NCI-H146 treated with DMSO at 0.1 percent for 48 hours (cell line): ENCODE measurements around the gene GPR156.
"Not testable (repeated sequence)": the region's sequence is repeated elsewhere in the genome, so short reads cannot be mapped to it uniquely, and the experiment has no call there.

Source experiments
- DNase-seq: peaks from one replicate; lab custom pipeline; 2025; ENCODE audit not compliant: unreplicated experiment; lab: John Stamatoyannopoulos, UW

Gene GPR156

DNA sequence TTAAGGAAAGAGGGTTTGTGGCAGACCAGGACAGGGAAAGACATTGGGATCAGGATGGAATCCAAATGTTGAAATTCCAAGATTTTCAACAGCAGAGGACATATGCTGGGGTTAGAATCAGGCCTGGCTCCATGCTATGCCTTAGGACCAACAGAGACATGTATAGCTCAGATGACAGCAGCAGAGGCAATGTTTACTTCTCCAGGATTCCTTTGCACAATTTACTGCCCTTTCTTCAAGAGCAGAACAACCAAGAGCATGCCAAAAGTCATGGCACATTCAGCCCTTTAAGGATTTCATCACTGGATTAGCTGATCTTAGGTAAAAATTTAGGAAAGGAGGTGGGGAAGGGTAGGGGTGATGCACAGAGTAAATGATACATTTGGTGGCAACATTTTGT, 121.2 kb downstream of the GPR156 start:
- no peak for DNase-seq

DNA sequence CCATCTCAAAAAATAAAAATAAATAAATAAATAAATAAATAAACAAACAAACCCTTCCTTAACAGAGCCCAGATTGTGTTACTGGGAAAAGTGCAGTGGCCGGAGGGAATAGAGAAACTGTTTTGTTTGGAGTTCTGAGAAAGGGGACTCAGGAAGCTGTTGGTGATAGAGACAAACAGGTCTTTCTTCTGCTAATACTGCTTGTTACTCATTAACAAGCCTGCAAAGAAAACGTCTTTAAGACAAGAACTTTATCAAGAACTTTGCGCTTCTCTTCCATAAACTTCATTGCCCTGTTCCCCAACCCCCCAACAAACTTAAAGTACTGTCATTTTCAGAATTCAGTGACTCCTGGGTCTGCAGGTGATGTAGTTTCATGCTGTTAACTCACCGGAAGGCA, 122.0 kb downstream of the GPR156 start:
- DNase-seq: no peak

DNA sequence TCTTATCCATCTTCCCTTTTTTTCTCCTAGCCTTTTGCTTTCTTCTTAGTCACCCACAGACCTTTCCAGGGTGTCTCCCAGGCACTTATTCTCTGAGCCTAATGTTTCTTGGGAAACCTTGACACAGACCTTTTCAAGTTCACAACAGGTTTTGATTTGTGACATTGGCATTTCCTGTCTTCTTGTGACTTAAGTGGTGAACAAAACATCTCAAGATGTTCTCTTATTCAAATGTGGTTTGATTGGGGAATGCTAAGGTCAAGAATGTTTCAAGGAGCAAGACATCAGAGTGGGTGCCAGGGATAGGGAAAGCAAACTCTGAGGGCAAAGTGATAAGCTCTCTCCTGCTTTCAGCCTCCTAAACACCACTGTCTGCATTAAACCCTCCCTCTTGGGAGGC, 122.6 kb downstream of the GPR156 start:
- no peak for DNase-seq

DNA sequence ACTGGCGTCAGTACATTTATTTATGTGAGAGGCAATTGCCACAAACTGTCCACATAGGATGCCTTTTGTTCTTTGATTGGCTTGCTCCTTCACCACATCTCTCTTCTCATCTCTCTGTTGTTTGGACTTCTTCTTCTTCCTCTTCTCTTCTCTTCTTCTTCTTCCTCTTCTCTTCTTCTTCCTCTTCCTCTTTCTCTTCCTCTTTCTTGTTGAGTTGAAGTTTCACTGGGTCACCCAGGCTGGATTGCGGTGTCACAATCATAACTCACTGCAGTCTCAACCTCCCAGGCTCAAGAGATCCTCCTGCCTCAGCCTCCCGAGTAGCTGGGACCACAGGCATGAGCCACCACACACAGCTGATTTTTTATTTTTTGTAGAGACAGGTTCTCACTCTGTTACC, 123.1 kb downstream of the GPR156 start:
- DNase-seq: no peak

DNA sequence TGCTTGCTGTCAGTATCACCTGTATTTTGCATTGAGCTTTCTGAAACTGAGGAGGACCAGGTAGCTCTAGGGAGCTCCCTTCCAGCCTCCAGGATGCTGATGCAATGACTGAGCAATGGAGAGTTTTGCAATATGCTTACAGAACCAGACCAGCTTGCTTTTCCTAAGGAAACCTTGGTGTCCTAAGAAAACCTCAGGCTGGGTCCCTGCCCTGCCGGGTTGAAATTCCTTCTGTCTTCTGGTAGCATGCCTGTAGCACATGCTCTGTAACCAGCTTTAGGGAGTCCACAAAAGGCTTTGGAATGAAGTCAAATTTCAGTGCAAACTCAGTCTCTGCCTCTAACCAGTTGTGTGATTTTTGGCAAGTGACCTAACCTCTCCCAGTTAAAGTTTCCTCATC, 125.0 kb downstream of the GPR156 start:
- no peak for DNase-seq

DNA sequence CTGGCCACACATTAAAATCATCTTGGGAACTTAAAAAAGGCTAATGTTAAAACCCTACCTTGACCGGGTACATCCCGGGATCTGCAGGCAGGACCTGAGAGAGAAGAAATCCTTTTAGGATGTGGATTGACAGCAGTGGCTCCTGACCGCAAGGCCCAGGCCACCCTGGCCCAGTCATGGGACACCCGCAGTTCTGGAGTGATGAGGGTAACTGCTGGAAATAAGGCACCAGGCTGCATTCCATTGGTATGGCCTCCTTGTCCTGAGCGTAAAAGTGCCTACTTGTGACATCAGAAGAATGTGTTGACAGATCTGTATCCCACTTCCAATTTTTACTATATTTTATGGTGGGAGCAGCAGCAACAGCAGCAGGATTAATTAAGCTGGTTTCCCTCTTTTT, 127.3 kb downstream of the GPR156 start:
- no peak for DNase-seq

DNA sequence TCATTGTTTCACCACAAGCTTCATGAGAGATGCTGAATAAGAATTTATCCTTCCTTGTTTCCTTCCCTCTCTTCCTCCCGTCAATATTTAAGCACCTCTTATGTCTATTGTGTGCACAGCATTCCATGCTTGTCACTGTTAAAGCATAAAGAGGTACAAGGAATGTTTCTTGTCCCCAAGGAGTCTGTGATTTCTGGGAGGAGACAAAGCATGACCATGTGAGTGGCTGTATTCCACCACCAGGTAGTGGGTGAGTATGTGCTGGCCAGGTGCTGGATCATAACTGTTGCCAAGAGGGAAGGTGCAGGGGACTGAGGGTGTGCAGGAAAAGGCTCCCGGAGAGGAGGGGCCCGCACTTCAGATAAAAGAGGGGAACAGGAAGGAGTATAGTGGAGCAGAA, 127.9 kb downstream of the GPR156 start:
- DNase-seq: no peak

DNA sequence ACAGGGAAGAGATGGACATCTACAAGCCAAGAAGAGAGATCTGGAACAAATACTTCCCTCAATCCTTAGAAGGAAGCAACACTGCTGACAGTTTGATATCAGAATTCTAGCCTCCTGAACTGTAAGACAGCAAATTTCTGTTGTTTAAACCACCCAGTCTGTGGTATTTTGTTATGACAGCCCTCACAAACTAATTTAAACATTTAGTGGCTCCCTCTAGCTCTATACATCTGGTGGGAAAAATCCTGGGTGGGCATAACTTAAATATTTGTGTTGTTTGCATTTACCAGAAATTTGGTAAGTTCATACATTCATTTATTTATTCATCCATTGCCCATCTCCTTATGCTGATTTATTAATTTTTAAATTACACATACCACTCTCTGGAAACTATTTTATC, 128.3 kb downstream of the GPR156 start:
- no peak for DNase-seq

DNA sequence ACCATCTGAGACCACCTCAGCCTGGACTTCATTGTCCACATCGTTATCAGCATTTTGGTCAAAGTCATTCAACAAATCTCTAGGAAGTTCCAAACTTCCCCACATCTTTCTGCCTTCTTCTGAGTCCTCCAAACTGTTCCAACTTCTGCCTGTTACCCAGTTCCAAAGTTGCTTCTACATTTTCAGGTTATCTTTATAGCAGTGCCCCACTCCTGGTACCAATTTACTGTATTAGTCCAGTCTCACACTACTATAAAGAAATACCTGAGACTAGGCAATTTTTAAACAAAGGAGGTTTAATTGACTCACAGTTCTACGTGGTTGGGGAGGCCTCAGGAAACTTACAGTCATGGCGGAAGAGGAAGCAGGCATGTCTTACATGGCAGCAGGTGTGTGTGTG, 129.3 kb downstream of the GPR156 start:
- DNase-seq: not testable (repeated sequence)

DNA sequence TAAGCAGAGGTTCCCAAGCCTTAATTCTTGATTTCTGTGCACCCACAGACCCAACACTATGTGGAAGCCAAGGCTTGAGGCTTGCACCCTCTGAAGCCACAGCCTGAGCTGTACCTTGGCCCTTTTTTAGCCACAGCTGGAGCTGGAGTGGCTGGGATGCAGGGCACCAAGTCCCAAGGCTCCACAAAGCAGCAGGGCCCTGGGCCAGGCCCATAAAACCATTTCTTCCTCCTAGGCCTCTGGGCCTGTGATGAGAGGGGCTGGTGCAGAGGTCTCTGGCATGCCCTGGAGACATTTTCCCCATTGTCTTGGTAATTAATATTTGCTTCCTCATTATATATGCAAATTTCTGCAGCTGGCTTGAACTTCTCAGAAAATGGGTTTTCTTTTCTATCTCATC, 129.9 kb downstream of the GPR156 start:
- no peak for DNase-seq

DNA sequence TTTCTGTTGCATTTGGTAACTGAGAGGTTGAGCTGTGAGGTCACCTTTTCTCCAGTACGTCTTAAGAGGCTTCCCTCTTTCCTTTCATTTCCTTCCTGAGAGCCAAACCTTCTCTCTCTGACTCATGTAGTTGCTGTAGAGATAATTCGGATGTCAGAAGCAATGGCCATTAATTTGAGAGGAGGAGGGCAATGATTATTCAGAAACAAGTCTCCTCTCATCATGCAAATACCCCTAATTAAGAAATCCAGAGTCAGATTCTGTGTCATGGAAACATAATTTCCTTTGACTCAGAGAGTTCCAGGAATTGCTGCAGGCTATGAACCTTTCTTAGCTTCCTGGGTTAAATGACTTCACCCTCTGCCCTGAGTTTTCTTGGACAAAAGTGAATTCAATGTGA, 131.7 kb downstream of the GPR156 start:
- DNase-seq: no peak

DNA sequence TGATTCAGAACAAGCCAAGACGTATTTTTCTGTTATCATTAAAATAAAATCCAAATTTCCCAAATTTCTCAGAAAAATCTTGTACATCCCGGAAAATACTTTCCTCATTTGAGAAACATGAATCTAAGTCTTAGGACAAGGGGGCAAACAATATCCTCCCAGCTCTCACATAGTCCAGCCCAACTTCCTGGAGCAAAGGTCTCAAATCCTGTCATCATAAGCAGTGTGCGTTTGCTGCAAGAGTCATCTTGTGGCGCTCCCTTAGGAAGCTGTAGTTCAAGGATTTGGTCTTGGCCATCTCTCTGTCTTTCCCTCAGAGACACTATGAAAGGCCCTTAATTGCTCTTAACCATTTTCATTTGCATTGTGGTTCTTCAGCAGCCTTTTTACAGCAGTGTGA, 133.2 kb downstream of the GPR156 start:
- no peak for DNase-seq

DNA sequence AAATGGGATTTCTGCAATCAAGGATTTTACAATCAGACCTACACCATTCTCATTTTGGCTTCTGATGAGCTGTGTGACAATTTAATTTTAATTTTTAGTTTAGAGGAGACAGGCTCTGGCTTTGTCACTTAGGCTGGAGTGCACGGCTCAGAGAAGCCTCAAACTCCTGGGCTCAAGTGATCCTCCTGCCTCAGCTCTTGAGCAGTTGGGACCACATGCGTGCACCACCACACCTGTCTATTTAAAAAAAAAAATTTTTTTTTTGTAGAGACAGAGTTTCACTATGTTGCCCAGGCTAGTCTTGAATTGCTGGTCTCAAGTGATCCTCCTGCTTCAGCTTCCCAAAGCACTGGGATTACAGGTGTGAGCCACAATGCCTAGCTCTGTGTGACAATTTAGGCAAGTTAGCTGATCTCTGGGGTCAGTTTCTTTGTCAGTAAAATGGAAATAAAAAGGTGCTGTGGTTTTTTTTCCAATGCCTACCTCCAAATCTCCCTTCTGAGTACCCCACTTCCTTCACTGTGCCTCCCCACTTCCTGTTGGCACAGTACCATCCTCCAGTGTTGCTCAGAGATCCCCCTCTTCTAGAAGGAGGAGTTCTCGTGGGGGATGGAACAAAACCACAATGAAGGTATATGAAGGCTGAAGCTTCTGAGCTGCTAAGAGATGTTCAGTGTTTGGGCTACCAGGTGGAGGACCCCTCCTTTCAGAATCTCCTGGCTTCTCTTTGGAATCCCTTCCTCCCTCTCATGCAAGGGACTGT, 136.7 kb downstream of the GPR156 start:
- no peak for DNase-seq

DNA sequence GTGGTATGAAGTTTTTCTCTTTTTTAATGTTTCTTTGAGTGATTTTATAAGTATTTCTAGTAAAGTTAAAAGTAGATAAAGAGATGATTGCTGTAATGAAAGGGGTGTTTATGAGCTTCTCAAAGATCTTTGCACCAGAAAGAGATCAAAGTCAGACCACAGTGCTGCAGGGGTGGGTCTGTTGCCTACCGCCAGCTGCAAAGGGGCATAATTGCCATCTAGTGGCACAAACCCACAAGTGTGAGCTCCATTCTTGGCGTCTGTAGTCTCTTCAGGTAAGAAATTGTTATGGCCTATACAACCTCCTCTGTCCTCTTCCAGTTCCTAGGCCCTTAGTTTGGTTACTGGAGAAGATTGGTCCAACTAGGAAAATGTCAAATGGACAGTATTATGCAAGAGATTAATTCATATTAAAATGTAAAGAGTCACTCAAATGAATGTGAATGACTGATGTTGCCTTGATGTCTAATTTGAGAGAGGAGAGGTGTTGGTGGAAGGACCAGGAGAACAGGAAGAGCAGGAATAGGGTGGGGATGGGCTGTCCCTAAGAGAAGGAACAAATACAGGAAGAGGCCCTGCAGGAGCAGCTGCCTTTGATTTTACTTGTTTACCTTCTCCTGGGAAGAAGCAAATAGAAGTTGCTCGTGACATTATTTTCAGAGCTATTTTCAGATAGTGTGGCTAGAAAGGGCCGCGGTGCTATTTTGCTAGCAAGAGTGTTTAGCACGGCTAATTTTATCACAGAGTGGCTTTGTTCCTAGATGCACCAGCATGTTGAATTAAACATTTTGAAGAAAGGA, 137.8 kb downstream of the GPR156 start:
- peak; percentile 98 for DNase-seq

DNA sequence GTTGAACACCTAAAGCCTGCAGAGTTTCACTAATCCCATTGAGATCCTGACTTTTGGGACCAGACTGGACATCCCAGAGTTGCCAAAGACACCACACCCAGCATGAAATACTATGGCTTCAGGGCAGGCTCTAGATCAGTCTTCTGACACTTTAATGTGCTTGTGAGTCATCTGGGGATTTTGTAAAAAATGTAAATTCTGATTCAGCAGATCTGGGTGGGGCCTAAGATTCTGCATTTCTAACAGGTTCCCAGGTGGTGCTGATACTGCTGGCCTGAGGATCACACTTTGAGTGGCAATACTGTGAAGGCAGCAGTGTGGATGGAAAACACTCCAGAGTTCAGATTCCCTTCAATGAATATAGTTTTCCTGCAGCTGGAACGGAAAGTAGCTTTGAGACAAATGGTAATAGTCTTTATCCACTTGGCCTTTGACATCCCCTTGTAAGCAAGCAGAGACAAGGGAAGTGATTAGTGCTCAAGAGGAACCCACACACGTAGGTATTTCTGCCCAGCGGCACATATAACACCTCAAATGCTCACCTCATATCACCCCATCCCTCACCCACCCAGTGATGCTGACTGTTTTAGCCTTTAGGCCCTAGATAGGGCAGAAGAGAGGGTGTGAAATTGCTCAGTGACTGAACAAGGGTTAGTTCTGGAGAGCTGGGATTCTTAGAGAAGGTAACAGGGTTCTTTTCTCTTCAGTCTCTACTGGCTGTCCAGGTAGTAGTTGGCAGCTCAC, 139.3 kb downstream of the GPR156 start:
- no peak for DNase-seq

DNA sequence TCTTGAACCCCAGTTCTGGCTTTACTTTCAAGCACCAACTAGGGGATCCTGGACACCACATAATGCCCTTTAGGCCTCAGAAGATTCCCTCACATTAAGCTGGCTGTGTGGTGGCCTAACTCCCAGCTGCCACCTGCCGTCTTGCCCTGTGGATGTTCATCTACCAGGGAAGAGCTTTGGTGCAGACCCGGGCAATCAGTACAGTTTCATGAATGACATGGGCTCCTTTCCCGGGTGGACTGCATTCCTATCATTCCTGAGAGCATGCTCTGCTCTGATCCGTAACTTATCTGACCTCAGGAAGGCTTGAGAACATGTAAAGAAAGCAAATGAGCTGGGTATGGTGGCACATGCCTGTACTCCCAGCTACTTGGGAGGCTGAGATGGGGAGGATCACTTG, 140.8 kb downstream of the GPR156 start:
- no peak for DNase-seq

DNA sequence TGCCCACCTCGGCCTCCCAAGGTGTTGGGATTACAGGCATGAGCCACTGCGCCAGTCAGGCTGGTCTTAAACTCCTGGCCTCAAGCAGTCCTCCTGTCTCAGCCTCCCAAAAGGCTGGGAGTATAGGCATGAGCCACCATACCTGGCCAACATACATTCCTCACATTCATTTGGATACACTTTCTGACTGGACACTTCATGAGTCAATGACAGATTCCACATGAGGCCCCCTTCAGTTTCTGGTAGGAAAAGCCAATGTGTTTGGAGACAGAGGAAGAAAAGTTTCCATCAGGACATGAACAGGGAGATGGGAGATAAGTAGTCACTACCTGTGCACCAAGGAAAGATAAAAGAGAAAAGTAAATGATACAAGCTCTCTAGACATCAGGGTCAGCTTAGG, 141.3 kb downstream of the GPR156 start:
- DNase-seq: no peak

DNA sequence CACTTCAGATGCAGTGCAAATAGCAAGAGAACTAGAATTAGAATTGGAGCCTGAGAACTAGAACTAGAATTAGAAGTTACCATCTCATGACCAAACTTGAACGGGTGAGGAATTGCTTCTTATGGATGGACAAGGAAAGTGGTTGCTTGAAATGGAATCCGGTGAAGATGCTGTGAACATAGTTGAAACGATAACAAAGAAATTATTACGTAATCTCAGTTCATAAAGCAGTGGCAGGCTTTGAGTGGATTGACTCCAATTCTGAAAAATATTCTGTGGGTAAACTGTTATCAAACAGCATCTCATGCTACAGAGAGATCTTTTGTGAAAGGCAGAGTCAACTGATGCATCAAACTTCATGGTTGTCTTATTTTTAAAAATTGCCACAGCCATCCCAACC, 142.8 kb downstream of the GPR156 start:
- DNase-seq: no peak

DNA sequence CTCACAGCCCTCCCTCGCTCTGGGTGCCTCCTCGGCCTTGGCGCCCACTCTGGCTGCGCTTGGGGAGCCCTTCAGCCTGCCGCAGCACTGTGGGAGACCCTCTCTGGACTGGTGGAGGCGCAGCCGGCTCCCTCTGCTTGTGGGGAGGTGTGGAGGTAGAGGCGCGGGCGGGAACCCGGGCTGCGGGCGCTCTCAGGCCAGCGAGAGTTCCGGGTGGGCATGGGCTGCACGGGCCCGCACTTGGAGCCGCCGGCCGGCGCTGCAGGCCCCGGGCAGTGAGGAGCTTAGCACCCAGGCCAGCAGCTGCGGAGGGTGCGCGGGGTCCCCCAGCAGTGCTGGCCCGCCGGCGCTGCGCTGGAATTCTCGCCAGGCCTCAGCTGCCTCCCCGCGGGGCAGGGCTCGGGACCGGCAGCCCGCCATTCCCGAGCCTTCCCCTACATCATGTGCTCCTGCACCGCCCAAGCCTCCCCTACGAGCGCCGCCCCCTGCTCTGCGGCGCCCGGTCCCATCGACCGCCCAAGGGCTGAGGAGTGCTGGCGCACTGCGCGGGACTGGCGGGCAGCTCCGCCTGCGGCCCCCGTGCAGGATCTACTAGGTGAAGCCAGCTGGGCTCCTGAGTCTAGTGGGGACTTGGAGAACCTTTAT, 144.8 kb downstream of the GPR156 start:
- DNase-seq: no peak

DNA sequence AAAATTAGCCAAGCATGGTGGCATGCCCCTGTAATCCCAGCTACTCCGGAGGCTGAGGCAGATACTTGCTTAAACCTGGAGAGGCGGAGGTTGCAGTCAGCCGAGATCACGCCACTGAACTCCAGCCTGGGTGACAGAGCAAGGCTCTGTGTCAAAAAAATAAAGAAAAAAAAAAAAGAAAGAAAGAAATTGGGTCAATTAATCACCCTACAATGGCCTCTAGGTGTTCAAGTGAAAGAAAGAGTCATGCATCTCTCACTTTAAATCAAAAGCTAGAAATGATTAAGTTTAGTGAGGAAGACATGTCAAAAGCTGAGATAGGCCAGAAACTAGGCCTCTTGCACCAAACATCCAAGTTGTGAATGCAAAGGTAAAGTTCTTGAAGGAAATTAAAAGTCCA, 145.9 kb downstream of the GPR156 start:
- DNase-seq: no peak

DNA sequence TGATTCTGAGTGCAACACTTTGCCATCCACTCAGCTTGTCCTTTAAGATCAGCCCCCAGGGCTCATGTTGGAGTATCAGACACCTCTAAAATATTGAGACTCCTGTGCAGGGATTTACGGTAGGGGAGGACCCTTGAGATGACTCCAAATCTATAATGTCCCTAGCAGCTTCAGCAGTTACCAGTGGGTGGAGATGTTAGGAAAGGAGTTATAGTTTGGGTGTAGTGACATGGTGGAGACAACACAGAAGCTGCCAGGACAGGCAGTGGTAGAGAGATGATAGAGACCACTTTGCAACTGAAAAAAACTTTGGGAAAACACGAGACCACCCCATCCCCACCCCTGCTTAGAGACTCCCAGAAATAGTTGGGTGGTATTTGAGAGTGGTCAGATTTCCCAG, 147.5 kb downstream of the GPR156 start:
- no peak for DNase-seq
